A549 (cell line): ENCODE data around the gene POLR1E.

Source experiments
- CEBPB ChIP-seq, 2 experiments: fragments of >200 bp in 1 of 2; sonication (Bioruptor Twin) in 1 of 2; formaldehyde crosslinking in 1 of 2; IDR thresholded peaks; 2 replicates each; pipeline ENCODE4 v1.6.1; 2012 to 2016
- MAFK ChIP-seq: fragments of 450-650 bp; IDR thresholded peaks from 2 replicates; pipeline ENCODE4 v1.6.1; 2014; ENCODE audit not compliant: partially characterized antibody
- MAX ChIP-seq: IDR thresholded peaks from 2 replicates; pipeline ENCODE4 v1.6.1; 2012
- POLR2A ChIP-seq: IDR thresholded peaks from 2 replicates; pipeline ENCODE4 v1.6.1; 2012; ENCODE audit warnings: mild to moderate bottlenecking, low read length
- POLR2AphosphoS2 ChIP-seq: conservative IDR thresholded peaks from 2 replicates; pipeline ENCODE4 v1.6.1; 2012; ENCODE audit warnings: low read length, improper control_type of control experiment, inconsistent platforms
- TF ChIP-seq, protein P1 (sequence below): fragments of >200 bp; sonication (Bioruptor Twin); formaldehyde crosslinking; IDR thresholded peaks from 3 replicates; pipeline ENCODE4 v1.5.1; 2016

DNA sequence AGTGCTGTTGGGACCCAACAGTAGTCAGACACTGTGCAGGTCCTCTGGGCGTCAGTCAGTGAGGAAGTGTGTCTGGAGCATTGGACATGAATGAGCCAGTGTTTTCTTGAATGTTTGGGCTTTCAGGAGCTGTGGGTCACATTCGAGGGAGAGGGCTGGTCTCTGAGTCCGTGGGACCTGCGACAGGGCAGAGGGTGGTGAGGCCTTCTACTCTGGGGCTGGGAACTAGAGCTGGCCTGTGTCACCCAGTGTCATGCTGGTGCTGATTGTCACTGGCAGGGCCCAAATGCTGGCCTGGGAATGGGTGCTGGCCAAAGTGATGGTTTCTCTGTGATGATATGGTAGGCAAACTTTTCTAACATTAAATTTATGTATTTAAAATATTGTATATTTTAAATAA is 10.3 kb downstream of the POLR1E start:
- TF ChIP-seq POLR2AphosphoS2 (no peak), POLR2A (no peak), CEBPB (IDR thresholded peaks at IDR 0.05) (no peak), MAFK (no peak), MAX (no peak)
- TF ChIP-seq, protein P1, sequence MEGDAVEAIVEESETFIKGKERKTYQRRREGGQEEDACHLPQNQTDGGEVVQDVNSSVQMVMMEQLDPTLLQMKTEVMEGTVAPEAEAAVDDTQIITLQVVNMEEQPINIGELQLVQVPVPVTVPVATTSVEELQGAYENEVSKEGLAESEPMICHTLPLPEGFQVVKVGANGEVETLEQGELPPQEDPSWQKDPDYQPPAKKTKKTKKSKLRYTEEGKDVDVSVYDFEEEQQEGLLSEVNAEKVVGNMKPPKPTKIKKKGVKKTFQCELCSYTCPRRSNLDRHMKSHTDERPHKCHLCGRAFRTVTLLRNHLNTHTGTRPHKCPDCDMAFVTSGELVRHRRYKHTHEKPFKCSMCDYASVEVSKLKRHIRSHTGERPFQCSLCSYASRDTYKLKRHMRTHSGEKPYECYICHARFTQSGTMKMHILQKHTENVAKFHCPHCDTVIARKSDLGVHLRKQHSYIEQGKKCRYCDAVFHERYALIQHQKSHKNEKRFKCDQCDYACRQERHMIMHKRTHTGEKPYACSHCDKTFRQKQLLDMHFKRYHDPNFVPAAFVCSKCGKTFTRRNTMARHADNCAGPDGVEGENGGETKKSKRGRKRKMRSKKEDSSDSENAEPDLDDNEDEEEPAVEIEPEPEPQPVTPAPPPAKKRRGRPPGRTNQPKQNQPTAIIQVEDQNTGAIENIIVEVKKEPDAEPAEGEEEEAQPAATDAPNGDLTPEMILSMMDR, result no peak
